Caco-2 (cell line): Measurements from ENCODE around the gene PLEKHG5. TPM values are rescaled to one million over a fixed set of nuclear protein-coding genes. Genes with fewer than 3 reads are reported as not detected.

Source experiments
- BruUV-seq: library from RNA; stranded (reverse); fragments of 400-500 nt; replicated peaks from 2 replicates; lab custom pipeline; 2021; lab: Mats Ljungman, UMichigan
- CTCF ChIA-PET: fragments of 300-600 bp; sonication (Branson Sonifier 250); formaldehyde crosslinking; loops from one replicate; lab custom pipeline; 2022; ENCODE audit warnings: antibody characterized with exemption; lab: Charles Lee
- POLR2A ChIA-PET: fragments of 300-600 bp; sonication (Branson Sonifier 250); formaldehyde crosslinking; loops from one replicate; lab custom pipeline; 2022; ENCODE audit warnings: antibody characterized with exemption; lab: Charles Lee
- DNase-seq, 2 experiments: peaks; one replicate each; pipeline versions ENCODE4 v3.0.0 to v3.0.0-alpha.2; 2020 to 2022
- H3K27me3 ChIP-seq: replicated peaks from 2 replicates; pipeline ENCODE4 v1.6.0; 2011; ENCODE audit warnings: low read length; ENCODE audit not compliant: control insufficient read depth, insufficient read depth
- H3K36me3 ChIP-seq: 2 replicates; pipeline ENCODE4 v1.5.1; 2011; ENCODE audit warnings: low read length; ENCODE audit not compliant: control insufficient read depth, insufficient read depth
- H3K4me1 ChIP-seq: fragments of 250-450 bp; sonication (Bioruptor Pico); 2 replicates; pipeline ENCODE4 v1.5.1; 2020; ENCODE audit warnings: mild to moderate bottlenecking
- H3K4me3 ChIP-seq: 2 replicates; pipeline ENCODE4 v1.5.1; 2011; ENCODE audit warnings: low read depth, mild to moderate bottlenecking, control low read depth, low read length
- H3K9me3 ChIP-seq: fragments of 250-450 bp; sonication (Bioruptor Pico); 2 replicates; pipeline ENCODE4 v1.5.1; 2020; ENCODE audit warnings: mild to moderate bottlenecking, moderate library complexity
- H3K27ac Mint-ChIP-seq: one replicate; pipeline ENCODE4 v1.8.0; 2022; ENCODE audit warnings: mixed read lengths; ENCODE audit not compliant: unreplicated experiment
- H3K27me3 Mint-ChIP-seq: one replicate; pipeline ENCODE4 v1.8.0; 2022; ENCODE audit warnings: mixed read lengths; ENCODE audit not compliant: insufficient read depth, unreplicated experiment
- H3K36me3 Mint-ChIP-seq: one replicate; pipeline ENCODE4 v1.8.0; 2022; ENCODE audit warnings: mild to moderate bottlenecking, mixed read lengths; ENCODE audit not compliant: insufficient read depth, unreplicated experiment
- H3K4me1 Mint-ChIP-seq: one replicate; pipeline ENCODE4 v1.8.0; 2022; ENCODE audit warnings: low read depth, mixed read lengths; ENCODE audit not compliant: unreplicated experiment
- H3K4me3 Mint-ChIP-seq: one replicate; pipeline ENCODE4 v1.8.0; 2022; ENCODE audit warnings: mild to moderate bottlenecking, moderate library complexity, mixed read lengths; ENCODE audit not compliant: unreplicated experiment
- H3K9me3 Mint-ChIP-seq: one replicate; pipeline ENCODE4 v1.8.0; 2022; ENCODE audit warnings: mixed read lengths; ENCODE audit not compliant: unreplicated experiment
- intact Hi-C: fragments of 100-400 bp; cut with micrococcal nuclease; formaldehyde crosslinking; loops from one replicate; pipeline ENCODE4 v1.10.0; 2022; ENCODE audit not compliant: unreplicated experiment
- total RNA-seq: library from RNA; stranded (reverse); gene quantifications from 2 replicates; pipeline ENCODE4 v1.2.3, GENCODE V29; 2022
- TF ChIP-seq, protein P1 (sequence below), 2 experiments: fragments of 200-600 bp in 1 of 2; IDR thresholded peaks; 1 replicate in 1 of 2; 2 replicates in 1 of 2; pipeline versions ENCODE4 v1.5.1 to v1.8.0; 2011 to 2022; ENCODE audit warnings: antibody characterized with exemption in 1 of 2, control low read depth in 1 of 2, inconsistent platforms in 1 of 2, low read depth in 1 of 2, low read length in 1 of 2, mild to moderate bottlenecking in 1 of 2, moderate library complexity in 1 of 2; ENCODE audit not compliant: insufficient read depth in 1 of 2, severe bottlenecking in 1 of 2, unreplicated experiment in 1 of 2

The PLEKHG5 gene
- total RNA-seq, 1 experiment from 2014 or later, result 12.2 TPM

- intact Hi-C loops, result no loop called here
- H3K4me1 ChIP-seq, result no peaks in the 10 kb centered on the region
- TF ChIP-seq, protein P1, sequence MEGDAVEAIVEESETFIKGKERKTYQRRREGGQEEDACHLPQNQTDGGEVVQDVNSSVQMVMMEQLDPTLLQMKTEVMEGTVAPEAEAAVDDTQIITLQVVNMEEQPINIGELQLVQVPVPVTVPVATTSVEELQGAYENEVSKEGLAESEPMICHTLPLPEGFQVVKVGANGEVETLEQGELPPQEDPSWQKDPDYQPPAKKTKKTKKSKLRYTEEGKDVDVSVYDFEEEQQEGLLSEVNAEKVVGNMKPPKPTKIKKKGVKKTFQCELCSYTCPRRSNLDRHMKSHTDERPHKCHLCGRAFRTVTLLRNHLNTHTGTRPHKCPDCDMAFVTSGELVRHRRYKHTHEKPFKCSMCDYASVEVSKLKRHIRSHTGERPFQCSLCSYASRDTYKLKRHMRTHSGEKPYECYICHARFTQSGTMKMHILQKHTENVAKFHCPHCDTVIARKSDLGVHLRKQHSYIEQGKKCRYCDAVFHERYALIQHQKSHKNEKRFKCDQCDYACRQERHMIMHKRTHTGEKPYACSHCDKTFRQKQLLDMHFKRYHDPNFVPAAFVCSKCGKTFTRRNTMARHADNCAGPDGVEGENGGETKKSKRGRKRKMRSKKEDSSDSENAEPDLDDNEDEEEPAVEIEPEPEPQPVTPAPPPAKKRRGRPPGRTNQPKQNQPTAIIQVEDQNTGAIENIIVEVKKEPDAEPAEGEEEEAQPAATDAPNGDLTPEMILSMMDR (IDR thresholded peaks at IDR 0.05; ENCODE audit: insufficient read depth in 1 of 2, low read depth in 1 of 2, low read length in 1 of 2, severe bottlenecking in 1 of 2, unreplicated experiment in 1 of 2), result peak in 1 of 2 experiments; percentile 32
- H3K9me3 ChIP-seq, result no peaks in the 10 kb centered on the region
- H3K4me3 ChIP-seq, result no peak overlapping the region
- Mint-ChIP-seq H3K4me3 (no peak overlapping the region), H3K27me3 (no peaks in the 10 kb centered on the region), H3K36me3 (peaks cover 12% of the 10 kb centered on the region), H3K4me1 (no peaks in the 10 kb centered on the region), H3K9me3 (no peaks in the 10 kb centered on the region), H3K27ac (no peak overlapping the region)
- POLR2A ChIA-PET, result no interaction called here
- no TSS peak for BruUV-seq
- CTCF ChIA-PET, result no interaction called here
- no peaks in the 10 kb centered on the region for H3K27me3 ChIP-seq
- DNase-seq, result peak in 1 of 2 experiments; percentile 37
- peaks cover 3% of the 10 kb centered on the region for H3K36me3 ChIP-seq
Measured at GRCh38 chr1:6464514-6464836, 27.0 kb downstream of the PLEKHG5 start.

DNA sequence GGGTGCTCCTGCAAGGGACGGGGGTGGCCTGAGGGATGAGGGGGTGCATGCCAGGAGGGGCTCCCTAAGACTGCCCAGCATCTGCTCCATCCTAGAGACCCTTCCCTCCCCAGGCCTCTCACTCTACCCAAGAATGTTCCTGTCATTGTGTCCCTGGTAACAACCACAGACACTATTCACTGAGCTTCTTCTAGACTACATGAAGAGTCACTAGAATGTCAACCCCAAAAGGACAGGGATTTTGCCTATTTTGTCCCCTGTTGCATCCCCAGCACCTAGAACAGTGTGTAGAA is 28.4 kb downstream of the PLEKHG5 start:
- no peaks in the 10 kb centered on the region for H3K27me3 Mint-ChIP-seq
- Histone ChIP-seq H3K36me3 (peaks cover 1% of the 10 kb centered on the region; the same call in 1 of the 2 replicates), H3K27me3 (no peaks in the 10 kb centered on the region), H3K4me3 (no peak overlapping the region), H3K4me1 (no peaks in the 10 kb centered on the region), H3K9me3 (no peaks in the 10 kb centered on the region)
- intact Hi-C loops, result no loop called here
- no peak overlapping the region for H3K27ac Mint-ChIP-seq
- TF ChIP-seq, protein P1 (IDR thresholded peaks at IDR 0.05; ENCODE audit: insufficient read depth in 1 of 2, low read depth in 1 of 2, low read length in 1 of 2, severe bottlenecking in 1 of 2, unreplicated experiment in 1 of 2), result no peak
- no peak for DNase-seq
- BruUV-seq, result no TSS peak
- H3K36me3 Mint-ChIP-seq, result peaks cover 12% of the 10 kb centered on the region
- ChIA-PET POLR2A (no interaction called here), CTCF (interaction anchor here (0.6 kb wide), 1 partner anchor 18 kb away, joined by 7 read pairs; no protein-coding TSS in a partner anchor)
- no peaks in the 10 kb centered on the region for H3K9me3 Mint-ChIP-seq
- H3K4me3 Mint-ChIP-seq, result no peak overlapping the region
- no peaks in the 10 kb centered on the region for H3K4me1 Mint-ChIP-seq

GRCh38 chr1:6462412-6463119 is 28.9 kb downstream of the PLEKHG5 start:
- Histone ChIP-seq H3K4me1 (no peaks in the 10 kb centered on the region), H3K9me3 (no peaks in the 10 kb centered on the region), H3K36me3 (peaks cover 1% of the 10 kb centered on the region; the same call in 1 of the 2 replicates), H3K4me3 (no peak overlapping the region), H3K27me3 (no peaks in the 10 kb centered on the region)
- no TSS peak for BruUV-seq
- H3K36me3 Mint-ChIP-seq, result peaks cover 12% of the 10 kb centered on the region
- no peaks in the 10 kb centered on the region for H3K27me3 Mint-ChIP-seq
- ChIA-PET CTCF (interaction anchor here (0.6 kb wide), 1 partner anchor 19 kb away, joined by 7 read pairs; no protein-coding TSS in a partner anchor), POLR2A (no interaction called here)
- DNase-seq, result no peak
- TF ChIP-seq, protein P1 (IDR thresholded peaks at IDR 0.05; ENCODE audit: insufficient read depth in 1 of 2, low read depth in 1 of 2, low read length in 1 of 2, severe bottlenecking in 1 of 2, unreplicated experiment in 1 of 2), result no peak
- no peaks in the 10 kb centered on the region for H3K4me1 Mint-ChIP-seq
- intact Hi-C loops, result no loop called here
- no peaks in the 10 kb centered on the region for H3K9me3 Mint-ChIP-seq
- no peak overlapping the region for H3K27ac Mint-ChIP-seq
- no peak overlapping the region for H3K4me3 Mint-ChIP-seq
